HEK293 (cell line): ENCODE data around the gene PPP1R1C.

Source experiments
- CTCF ChIP-seq: fragments of 450-650 bp; formaldehyde crosslinking; IDR thresholded peaks from 2 replicates; pipeline ENCODE4 v1.5.1; 2016; ENCODE audit warnings: missing biosample characterization, missing genetic modification characterization
- GLIS2 ChIP-seq: fragments of 450-650 bp; formaldehyde crosslinking; IDR thresholded peaks from 2 replicates; pipeline ENCODE4 v1.5.1; 2016; ENCODE audit warnings: missing biosample characterization, missing genetic modification characterization
- IKZF3 ChIP-seq: fragments of 450-650 bp; IDR thresholded peaks from 2 replicates; pipeline ENCODE4 v1.5.0; 2018; ENCODE audit warnings: missing biosample characterization, mild to moderate bottlenecking, missing genetic modification characterization, moderate library complexity
- ZNF157 ChIP-seq: fragments of 450-650 bp; formaldehyde crosslinking; IDR thresholded peaks from 2 replicates; pipeline ENCODE4 v1.5.1; 2016; ENCODE audit warnings: missing biosample characterization, missing genetic modification characterization
- ZNF18 ChIP-seq: fragments of 450-650 bp; formaldehyde crosslinking; IDR thresholded peaks from 2 replicates; pipeline ENCODE4 v1.5.1; 2016; ENCODE audit warnings: missing biosample characterization, missing genetic modification characterization
- ZNF521 ChIP-seq: fragments of 450-650 bp; formaldehyde crosslinking; IDR thresholded peaks from 2 replicates; pipeline ENCODE4 v1.5.1; 2017; ENCODE audit warnings: missing biosample characterization, mild to moderate bottlenecking, missing genetic modification characterization
- ZNF785 ChIP-seq: fragments of 450-650 bp; formaldehyde crosslinking; IDR thresholded peaks from 2 replicates; pipeline ENCODE4 v1.5.1; 2016; ENCODE audit warnings: missing biosample characterization, missing genetic modification characterization

DNA sequence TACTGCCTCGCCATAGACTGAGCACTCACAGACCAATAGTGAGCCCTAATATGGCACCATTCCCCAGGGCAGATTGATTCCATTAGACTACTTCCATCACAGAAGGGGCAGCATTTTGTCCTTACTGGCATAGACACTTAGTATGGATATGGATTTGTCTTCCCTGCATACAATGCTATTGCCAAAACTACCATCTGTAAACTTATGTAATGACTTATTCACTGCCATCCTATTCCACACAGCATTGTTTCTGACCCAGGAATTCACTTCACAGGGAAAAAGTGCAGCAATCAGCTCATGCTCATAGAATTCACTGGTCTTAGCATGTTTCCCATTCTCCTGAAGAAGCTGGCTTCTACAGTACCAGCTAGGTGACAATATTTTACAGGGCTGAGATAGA is 179.0 kb downstream of the PPP1R1C start:
- TF ChIP-seq ZNF18 (tag by site-specific recombination) (no peak), ZNF785 (tag by site-specific recombination) (no peak), CTCF (tag by site-specific recombination) (no peak), ZNF157 (tag by site-specific recombination) (no peak), ZNF521 (no peak), GLIS2 (tag by site-specific recombination) (no peak), IKZF3 (tag by site-specific recombination) (no peak)
